ENCODE results near the gene HIRA. TPM values are rescaled to one million over a fixed set of nuclear protein-coding genes. Genes with fewer than 3 reads are reported as not detected.
A peak's percentile ranks its signal among the peaks of the same experiment; 100 is the strongest.

The HIRA gene
- total and polyA plus RNA-seq, 8 donors = 6.4 to 47.2 (median 12.6) TPM

DNA sequence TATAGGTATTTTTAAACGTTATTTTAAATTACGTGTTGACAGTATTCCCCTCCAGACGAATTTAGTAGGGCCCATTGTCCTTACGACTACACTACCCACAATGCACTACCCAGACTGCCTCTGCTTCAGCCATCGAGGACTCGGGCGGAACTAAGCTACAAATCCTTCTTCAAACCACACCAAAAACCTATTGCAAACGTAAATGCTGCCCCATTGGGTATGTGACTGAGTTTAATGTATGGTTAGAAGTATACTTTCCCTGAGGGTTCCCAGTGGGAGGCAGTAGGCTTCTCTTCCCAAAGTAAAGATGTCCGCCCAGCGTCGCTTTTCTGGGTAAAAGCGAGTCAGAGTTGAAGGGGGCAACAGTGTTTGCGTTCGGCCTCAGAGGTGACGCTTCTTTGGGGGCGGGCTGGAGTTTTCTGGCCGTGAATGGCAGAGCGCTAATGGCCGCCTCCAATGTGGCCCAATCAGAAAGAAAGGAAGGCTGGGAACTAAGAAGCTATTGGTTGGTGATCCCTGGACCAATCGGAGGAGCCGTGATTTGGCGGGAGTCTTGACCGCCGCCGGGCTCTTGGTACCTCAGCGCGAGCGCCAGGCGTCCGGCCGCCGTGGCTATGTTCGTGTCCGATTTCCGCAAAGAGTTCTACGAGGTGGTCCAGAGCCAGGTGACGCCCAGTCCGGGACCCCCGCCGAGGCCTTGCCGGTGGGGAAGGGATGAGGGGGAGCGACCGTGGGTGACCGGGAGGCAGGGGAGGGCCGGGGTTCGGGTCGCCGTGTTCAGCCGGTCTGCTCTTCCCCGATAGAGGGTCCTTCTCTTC, 48.0 kb upstream of the HIRA start, which contains the start of gene CDC45:
Gene CDC45 (plus strand): TSS at position 566 of the 818 bp plus-strand sequence. CDS start 49 bp downstream, at position 615.
- Histone ChIP-seq H3K36me3 (peaks cover 4 to 15% (median 9%) of the 10 kb centered on the region in 4 donors), H3K4me3 (peak within 1 kb of the TSS; percentile 66 to 97 (median 84)), H3K9me3 (no peaks in the 10 kb centered on the region), H3K27me3 (no peaks in the 10 kb centered on the region), H3K4me1 (peaks cover 12 to 45% (median 33%) of the 10 kb centered on the region in 4 donors), H3K27ac (peak within 1 kb of the TSS; percentile 91 to 98 (median 95))
- intact Hi-C loops (cut with DNase I; ENCODE audit: low total_unique reads) = loop anchor here (5.0 kb wide), 1 partner anchor 47 kb away; the partner anchor contains the start of genes HIRA and MRPL40
- TF ChIP-seq EP300 (IDR thresholded peaks at IDR 0.05) (no peak), POLR2A (IDR thresholded peaks at IDR 0.05) (no peak), POLR2AphosphoS5 (IDR thresholded peaks at IDR 0.05) (peak in 2 of 3 donors; percentile 1 to 17)
- TF ChIP-seq, protein P1, sequence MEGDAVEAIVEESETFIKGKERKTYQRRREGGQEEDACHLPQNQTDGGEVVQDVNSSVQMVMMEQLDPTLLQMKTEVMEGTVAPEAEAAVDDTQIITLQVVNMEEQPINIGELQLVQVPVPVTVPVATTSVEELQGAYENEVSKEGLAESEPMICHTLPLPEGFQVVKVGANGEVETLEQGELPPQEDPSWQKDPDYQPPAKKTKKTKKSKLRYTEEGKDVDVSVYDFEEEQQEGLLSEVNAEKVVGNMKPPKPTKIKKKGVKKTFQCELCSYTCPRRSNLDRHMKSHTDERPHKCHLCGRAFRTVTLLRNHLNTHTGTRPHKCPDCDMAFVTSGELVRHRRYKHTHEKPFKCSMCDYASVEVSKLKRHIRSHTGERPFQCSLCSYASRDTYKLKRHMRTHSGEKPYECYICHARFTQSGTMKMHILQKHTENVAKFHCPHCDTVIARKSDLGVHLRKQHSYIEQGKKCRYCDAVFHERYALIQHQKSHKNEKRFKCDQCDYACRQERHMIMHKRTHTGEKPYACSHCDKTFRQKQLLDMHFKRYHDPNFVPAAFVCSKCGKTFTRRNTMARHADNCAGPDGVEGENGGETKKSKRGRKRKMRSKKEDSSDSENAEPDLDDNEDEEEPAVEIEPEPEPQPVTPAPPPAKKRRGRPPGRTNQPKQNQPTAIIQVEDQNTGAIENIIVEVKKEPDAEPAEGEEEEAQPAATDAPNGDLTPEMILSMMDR (IDR thresholded peaks at IDR 0.05) = peak in 1 of 7 experiments; percentile 13
- DNase-seq = peak; percentile 95 to 99
- 0 to 1% (median 1%) methylated on average over 41 to 50 of the region's 50 CpGs for WGBS, 5 donors

DNA sequence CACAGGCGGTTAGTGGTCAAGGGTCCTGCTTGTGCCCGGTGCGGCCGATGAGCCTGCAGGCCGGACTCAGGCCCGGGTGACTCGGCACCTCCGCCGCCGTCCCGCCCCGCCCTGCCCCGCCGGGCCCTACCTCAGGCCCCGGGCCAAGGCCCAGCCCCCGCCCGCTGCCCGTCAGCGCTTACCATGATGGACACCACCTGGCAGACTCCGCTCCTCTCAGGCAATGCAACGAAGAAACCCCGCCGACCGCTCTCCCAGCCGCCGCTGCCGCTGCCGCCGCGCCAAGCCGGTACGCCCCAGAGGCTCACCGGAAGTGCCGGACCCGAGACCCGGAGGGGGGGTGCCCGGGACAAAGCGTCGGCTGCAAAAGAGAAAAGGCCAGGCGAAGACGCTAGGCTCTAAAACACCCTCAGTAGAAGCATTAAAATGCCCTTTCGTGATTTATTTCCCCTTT, 47.4 kb upstream of the HIRA start, which contains the start of gene UFD1:
Gene UFD1 (minus strand): TSS at position 293 of the 454 bp plus-strand sequence. CDS start 108 bp downstream, at position 185.
- DNase-seq = peak; percentile 81 to 93
- intact Hi-C loops (cut with DNase I; ENCODE audit: low total_unique reads) = loop anchor here (5.0 kb wide), 1 partner anchor 47 kb away; the partner anchor contains the start of genes HIRA and MRPL40
- H3K27me3 ChIP-seq = no peaks in the 10 kb centered on the region

DNA sequence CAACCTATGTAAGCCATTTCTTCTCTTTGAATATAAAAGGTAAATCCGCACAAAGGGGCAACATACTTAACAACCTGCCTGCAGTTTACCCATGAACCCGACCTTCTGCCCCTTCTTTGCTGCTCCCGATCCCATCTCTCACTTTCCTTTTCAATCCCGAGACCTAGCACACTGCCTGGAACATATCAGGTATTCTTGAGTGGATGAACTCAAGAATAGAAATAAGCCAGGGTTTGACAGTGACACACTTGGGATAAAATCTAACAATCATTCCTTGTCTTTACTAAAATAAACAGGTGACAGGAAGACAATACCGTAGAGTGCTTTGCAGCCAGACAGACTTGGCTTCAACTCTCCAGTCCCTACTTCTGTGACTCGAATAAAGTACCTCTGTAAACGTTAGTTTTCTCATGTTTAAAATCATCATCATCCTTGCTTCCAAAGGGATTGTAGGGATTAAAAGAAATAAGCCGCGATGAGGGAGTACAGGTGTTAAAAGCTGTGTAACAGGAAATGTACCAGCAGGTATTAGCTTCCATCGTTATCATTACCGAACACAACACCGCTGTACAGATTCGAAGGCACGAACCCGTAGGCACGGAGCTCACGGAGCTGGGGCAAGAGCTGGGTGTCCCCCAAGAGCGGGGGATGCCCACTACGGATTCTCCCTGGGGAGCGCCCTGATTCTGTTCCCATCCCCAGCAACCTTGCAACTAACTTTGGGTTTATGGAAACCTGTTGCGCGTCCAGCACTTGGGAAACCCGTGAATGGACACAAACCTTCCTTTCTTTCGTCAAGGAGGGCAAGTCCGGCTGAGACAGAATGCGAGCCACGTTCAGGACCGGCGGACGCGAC, 46.7 kb upstream of the HIRA start:
- Histone ChIP-seq H3K4me3 (peak overlapping the region; percentile 66 to 97 (median 84)), H3K36me3 (peaks cover 16 to 28% (median 22%) of the 10 kb centered on the region in 4 donors), H3K4me1 (peaks cover 12 to 45% (median 33%) of the 10 kb centered on the region in 4 donors), H3K27me3 (no peaks in the 10 kb centered on the region), H3K27ac (peak overlapping the region; percentile 91 to 98 (median 95)), H3K9me3 (no peaks in the 10 kb centered on the region)
- TF ChIP-seq, protein P1 (IDR thresholded peaks at IDR 0.05) = no peak
- TF ChIP-seq EP300 (IDR thresholded peaks at IDR 0.05) = no peak
- TF ChIP-seq POLR2A (IDR thresholded peaks at IDR 0.05) = no peak
- no peak for TF ChIP-seq POLR2AphosphoS5 (IDR thresholded peaks at IDR 0.05)
- WGBS, 5 donors = 1% methylated on average over 26 to 31 of the region's 31 CpGs
- intact Hi-C loops (cut with DNase I; ENCODE audit: low total_unique reads) = loop anchor here (5.0 kb wide), 1 partner anchor 46 kb away; the partner anchor contains the start of genes HIRA and MRPL40
- DNase-seq = no peak

More for the DNA sequence above, 47.4 kb upstream of the HIRA start, which contains the start of gene UFD1:
- peak within 1 kb of the TSS; percentile 91 to 98 (median 95) for H3K27ac ChIP-seq
- peak; percentile 14 to 79 (median 57) for TF ChIP-seq POLR2AphosphoS5 (IDR thresholded peaks at IDR 0.05)
- TF ChIP-seq, protein P1 (IDR thresholded peaks at IDR 0.05) = no peak
- no peak for TF ChIP-seq EP300 (IDR thresholded peaks at IDR 0.05)
- TF ChIP-seq POLR2A (IDR thresholded peaks at IDR 0.05) = peak in 1 of 4 donors; percentile 19
- H3K4me1 ChIP-seq = peaks cover 12 to 45% (median 33%) of the 10 kb centered on the region in 4 donors
- WGBS, 5 donors = 0 to 2% (median 0%) methylated on average over 16 to 42 of the region's 42 CpGs
- H3K9me3 ChIP-seq = no peaks in the 10 kb centered on the region
- peaks cover 9 to 22% (median 16%) of the 10 kb centered on the region in 4 donors for H3K36me3 ChIP-seq
- H3K4me3 ChIP-seq = peak within 1 kb of the TSS; percentile 66 to 97 (median 84)

All from stomach (tissue), 9 donors.